HG03025 (cell line): ENCODE data around the gene LAMB3.

Experiments
- ATAC-seq: cut with Tn5 transposase; IDR thresholded peaks from one replicate; pipeline ENCODE4 v1.9.1; 2021; ENCODE audit warnings: mild to moderate bottlenecking, moderate library complexity; ENCODE audit not compliant: unreplicated experiment, low FRiP score

The LAMB3 gene

DNA sequence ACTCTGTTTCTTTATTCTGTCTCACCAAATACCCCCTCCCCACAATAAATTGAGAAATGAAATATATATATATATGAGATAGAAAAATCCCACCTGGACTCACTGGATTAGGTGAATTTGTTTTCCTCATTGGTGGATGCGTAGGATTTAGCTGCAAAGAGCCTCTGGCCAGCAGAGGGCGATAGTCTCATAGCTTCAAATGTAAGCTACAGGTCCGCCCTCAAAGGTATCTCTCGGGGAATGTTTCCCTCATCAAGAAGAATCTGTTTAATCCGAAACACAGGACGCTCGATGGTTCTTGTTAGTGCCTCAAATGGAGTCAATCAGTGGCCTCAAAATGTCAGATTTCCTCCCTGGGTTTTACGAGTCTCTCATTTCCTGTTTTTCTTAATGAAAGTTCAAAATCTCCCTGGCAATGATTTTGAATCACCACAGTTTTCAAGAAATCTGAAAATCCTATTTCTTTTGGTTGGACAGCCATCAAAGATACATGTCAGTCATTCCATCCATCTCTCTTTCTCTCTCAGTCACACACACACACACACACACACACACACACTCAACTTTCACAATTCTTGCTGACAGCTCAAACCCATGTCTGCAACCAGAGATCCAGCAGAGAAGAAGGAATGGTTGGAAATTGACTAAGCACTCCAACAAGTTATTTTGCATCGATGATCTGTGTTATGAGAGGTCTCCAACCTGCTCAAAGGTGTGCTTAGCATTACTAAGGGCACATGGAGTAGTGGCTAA lies 82.6 kb downstream of the LAMB3 start:
- ATAC-seq: no peak

GRCh38 chr1:209567698-209568175 lies 84.5 kb downstream of the LAMB3 start:
- no peak for ATAC-seq

DNA sequence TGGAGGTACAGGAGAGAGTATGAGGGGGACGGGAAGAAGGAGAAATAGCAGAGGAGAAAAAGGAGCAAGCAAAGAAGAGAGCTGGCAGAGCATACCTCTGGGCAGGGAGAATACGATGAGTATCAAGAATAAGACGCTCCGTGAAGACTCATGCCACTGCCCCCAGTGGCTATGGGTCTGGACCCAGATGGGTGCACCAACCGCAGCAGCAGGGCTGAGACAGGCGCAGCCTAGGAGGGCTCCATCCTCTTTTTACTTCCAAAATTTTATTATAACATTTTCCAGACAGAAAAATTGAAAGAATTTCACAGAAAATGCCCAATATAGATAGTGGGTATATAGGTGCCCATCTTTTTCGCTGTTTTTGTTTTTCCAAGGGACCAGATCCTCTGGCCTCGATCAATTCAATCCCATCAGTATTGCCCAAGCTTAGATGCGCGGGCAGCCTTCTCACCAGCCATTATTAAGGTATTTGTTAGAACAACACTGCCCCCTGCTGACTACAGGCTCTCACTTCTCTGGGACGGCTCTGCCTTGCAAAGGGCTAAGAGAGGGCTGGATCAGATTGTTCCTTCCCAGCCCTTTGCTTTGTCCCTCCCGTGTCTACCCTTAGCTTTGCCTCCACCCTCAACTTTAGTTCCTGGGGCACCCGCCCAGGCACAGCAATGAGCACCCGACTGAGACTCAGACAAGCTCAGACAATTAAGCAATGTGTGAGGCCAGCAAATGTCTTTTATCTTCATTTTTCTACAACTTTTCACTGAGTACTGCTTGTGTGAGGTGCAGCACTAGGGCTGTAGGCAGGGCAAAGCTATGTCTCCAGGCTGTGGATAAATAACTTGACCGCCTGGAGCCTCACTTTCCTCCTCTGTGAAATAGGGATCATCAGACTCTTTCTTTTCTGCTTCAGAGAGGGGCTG lies 86.2 kb downstream of the LAMB3 start:
- peak; percentile 67 for ATAC-seq
